ENCODE data around the gene EIF2S1.
"Not testable (repeated sequence)": the region's sequence is repeated elsewhere in the genome, so short reads cannot be mapped to it uniquely, and the experiment has no call there.

EIF2S1 gene

DNA sequence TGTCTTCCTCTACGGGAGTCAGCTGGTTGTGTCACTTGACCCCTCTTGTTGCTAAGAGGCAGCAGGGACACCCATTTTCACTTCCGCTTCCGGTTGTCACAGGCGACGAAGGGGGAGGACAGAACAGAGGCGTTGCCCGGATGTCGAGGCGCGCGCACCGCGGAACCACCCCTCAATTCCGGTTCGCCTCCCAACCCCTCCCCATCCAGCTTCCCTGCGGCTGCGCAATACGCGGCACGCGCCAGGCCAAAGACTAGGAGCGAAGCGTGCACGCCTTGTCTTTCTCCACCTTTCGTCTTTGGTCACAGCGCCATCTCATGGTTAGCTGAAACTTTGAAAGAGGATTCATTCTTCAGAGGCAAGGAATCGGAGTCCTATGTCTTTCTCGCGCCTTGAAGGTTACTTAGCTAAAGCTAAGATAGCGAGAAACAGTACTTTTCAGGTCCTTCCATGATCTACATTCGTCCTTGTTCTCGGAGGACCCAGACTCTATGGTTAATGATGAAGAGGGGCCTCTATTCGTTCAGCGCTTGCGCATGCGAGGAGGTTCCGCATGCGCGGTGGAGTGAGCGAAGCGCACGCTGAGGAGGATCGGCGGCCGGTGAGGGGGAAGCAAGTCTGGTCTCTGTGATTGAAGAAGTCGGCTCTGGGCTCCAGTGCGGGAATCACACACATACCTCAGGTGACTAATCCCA, at the start of gene EIF2S1, which contains the start of gene ATP6V1D:
Gene EIF2S1, plus strand, starts transcription at position 554 of the 695 bp plus-strand sequence. CDS start 4,440 bp downstream, outside the sequence.
Gene ATP6V1D, minus strand, starts transcription at position 30 of the 695 bp plus-strand sequence. CDS start 106 bp downstream, outside the sequence.
- DNase-seq, result peak; percentile 99

- DNase-seq, result no peak
These were observed 48.3 kb upstream of the EIF2S1 start for GRCh38 chr14:67311868-67312267.

DNA sequence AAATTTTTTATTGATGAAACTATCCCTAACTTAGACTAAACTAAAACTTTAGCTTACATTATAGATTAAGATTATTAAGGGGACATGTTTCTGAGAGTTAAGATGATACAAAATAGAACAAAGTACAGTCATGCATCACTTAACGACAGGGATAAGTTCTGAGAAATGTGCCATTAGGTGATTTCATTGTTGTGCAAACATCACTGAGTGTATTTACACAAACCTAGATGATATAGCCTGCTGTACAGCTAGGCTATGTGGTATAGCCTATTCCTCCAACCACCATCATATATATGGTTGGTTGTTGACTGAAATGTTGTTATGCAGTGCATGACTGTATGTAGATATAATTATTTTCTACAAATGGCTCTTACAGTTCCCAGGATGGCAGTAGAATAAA, 47.0 kb upstream of the EIF2S1 start:
- DNase-seq, result no peak

GRCh38 chr14:67317822-67318221, 42.3 kb upstream of the EIF2S1 start:
- DNase-seq, result no peak

- no peak for DNase-seq
These were observed 41.0 kb upstream of the EIF2S1 start for GRCh38 chr14:67319142-67319541.

- not testable (repeated sequence) for DNase-seq
These were observed 30.5 kb upstream of the EIF2S1 start for GRCh38 chr14:67329666-67330065.

DNA sequence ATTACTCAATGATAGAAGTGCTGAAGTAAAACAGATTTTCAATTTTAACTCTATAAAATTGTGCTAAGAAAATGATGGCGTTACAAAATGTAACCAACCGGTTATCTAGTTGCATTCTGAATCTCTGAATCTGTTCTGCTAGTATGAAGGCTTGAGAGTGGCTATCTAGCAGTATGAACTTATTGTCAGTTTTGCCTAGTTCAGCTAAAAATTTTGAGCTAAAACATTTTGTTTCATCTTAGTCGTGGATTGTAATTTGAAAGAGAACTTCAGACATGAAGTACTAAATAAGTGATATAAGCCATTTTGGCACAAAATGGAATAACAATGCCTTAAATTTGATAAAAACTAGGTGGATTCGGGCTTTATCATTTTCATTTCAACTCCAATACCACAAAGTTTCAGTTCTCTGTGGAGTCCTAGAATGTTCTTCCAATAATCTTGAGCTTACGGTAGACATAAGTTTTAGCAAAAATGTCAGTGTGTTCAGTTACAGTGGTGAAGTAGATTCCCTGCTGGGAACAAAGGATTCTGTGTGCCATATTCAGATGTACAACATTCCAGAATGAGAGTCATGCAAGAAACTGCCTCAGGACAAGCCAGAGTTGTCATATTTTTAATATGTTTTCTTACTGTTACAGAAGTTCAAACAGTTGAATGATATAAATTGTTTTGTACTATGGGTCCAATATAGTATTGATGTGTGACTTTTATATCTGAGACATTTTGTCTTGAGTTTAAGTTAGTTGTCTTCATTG, 28.6 kb upstream of the EIF2S1 start:
- no peak for DNase-seq

DNA sequence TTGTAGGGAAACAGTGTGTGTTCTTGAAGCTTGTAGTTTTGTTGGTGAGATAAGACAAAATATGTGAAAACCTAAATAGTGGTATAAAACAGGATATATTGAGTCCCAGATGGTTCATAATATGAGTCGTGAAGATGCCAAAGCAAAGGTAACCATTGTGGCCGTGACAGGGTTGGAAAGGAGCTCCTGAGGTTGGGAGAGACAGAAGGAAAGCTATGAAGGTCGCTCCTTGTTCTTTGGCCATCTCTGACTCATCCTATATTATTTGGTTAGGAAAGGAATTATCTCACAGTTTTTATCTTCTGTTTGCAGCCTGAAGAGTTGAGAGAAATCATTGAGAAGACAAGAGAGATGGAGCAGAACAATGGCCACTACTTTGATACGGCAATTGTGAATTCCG, 27.7 kb upstream of the EIF2S1 start:
- DNase-seq, result no peak

GRCh38 chr14:67335781-67336180, 24.3 kb upstream of the EIF2S1 start:
- DNase-seq, result no peak

GRCh38 chr14:67341231-67341630, 18.9 kb upstream of the EIF2S1 start:
- not testable (repeated sequence) for DNase-seq

DNA sequence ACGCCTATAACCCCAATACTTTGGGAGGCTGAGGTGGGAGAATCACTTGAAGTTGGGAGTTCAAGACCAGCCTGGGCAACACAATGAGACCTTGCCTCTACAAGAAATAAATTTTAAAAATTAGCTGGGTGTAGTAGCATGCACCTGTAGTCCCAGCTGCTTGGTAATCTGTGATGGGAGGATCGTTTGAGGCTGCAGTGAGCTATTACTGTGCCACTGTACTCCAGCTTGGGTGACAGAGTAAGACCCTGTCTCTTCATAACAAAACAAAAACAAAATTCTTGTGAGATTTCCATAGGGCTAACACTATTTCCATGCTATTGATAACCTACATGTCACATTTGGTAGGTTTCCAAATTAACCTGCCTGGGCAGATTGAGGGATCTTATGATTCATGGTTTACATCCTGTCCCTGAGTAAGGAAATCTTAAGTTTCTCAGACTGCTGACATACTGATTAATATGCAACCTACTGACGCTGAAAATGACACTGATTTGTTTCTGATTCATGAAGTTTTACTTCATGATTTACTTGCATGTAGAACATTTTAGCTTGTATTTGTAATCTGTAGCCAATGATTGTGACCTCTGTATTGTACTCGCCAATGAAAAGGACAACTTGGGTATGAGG, 16.4 kb upstream of the EIF2S1 start:
- no peak for DNase-seq

DNA sequence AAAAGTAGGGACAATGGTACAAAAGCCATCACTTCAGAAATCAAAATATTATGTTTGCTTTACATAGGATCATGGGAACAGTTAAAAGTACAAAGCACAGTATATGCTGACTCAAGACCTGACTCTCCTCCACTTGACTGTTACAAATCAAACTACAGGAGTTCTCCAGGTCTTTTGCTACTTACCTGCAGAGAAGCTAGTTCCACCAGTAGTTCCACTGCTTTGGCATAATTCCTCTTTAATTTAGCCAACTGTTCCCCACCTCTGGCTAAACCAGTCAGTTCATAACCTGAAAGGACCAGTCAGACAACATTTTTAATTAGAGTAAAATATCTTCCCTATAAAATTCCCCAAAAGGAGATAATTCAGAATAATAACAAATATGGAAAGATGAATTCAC, 14.5 kb upstream of the EIF2S1 start:
- no peak for DNase-seq

GRCh38 chr14:67352055-67352454, 8.1 kb upstream of the EIF2S1 start:
- no peak for DNase-seq

DNA sequence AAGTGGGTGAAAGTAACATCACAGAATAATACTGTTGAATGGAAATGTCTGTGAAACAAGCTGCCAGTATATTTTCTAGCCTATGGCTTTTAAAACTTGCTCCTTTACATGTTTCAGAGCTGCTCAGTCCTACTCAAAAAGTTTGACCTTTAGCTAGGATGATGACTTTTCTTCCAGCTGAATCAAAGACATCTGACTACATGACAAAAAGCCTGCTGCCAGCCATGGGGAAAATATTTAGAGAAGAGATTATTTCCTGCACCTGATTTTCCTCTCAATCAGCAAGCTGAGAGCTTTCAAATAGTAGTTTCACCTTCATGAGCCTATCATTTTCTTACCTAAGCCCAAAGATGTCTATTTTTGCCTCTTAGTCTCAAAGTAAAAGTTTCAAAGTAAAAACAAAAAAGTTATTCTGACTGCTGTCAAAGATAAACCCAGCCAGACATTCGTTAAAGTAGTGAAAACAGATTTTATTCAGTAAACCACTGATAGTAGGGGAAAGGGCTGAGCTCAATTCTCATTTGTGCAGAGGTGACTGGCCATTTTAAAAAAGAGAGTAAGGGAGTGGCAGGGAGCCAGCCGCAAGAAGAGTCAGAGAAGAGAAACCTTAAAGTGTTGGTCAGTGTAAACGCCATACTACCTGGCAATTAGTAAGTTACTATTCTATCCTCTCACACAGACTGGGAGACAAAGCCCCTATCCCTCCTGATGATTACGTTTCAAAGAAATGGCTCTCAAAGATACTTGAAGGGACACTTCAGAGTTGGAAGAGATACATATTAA, 2.8 kb upstream of the EIF2S1 start:
- no peak for DNase-seq

GRCh38 chr14:67357969-67358354, 2.2 kb upstream of the EIF2S1 start:
- DNase-seq, result no peak

DNA sequence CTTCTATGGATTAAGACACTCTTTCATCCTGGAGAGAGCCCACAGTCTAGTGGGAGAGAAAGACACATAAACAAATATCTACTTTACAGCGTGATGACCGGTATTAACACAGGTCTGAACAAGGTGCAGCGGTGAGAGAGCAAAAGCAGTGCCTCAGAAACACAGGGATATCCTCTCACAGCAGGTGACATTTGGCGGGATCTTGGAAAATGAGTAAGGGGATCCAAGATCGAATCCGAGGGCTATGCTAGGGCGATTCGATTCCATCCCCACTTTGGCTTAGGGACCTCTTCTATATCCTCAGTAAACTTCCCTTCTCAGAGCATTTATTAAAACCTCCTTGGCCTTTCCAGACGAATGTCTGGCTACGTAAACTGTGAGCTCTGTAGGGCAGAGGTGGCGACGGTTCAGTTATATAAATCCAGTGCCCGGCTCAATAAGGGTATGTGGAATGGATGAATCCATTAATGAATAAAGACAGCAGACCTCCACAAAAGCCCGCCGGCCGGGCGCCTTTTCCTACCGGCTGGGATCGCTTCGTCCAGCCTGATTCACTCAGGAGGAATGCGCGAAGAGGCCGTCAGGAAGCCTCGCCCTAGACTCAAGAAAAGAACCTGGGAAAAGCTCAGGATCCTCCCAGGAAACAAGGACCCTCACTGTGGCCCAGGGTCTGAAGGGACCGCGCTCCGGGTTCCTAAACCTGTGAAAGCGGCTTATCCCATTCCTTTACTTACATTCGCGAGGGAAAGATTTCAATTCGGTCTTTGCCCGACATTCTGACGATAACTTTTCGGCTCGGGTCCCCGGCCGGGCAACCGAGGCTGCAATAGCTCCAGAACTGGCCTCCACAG, 979 bp upstream of the EIF2S1 start:
- DNase-seq, result no peak

DNA sequence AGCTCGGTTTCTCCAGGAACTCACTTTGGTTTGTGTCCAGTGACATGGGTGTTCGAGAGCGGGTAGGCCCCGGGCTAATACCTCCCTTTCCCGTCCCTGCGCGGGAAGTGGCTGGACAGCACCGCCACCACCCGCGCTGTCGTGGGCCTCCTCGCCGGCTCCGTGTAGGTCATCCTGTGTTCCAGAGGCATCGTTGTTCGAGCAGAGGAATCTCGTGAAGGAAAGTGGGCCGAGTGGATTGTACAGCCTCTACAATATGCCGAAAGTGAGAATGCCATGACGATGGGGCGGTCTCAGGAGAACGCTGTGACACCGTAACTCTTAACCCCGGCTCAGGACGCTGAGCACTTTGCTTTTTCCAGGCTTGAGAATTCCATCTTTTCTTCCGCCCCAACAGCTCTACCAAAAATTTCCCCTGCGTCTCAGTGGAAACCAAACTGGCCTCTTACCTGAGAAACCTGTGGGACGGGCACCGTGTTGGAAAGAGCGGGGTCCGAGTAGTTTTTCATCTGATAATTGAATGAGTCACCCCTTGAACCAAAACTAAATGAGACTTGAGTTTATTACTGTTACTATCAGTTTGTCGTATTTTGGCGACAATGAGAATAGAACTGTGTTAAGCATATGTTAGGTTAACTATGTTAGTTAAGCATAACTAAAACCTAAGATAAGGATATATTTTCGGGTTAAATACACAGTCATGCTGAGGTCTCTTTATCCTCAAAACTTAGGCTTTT, 510 bp downstream of the EIF2S1 start:
- DNase-seq, result peak; percentile 34 to 38

DNA sequence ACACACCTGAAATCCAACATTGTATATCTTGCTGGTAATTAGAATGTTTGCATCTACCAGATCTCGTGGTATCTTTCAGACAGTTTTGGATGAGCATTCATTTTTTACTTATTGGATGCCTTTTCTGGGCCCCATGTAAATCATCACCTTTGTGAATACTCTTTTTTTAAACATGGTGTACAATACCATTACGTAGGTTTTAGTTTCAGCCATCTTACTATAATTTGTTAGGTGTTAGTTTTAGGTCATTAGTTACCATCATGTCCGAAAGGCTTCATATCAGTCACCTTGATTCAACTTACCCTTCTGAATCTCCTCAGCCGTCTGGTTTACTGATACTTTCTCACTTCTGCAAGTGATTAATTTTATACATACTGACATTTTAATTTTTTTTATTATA, 5.3 kb downstream of the EIF2S1 start:
- DNase-seq, result no peak

- no peak for DNase-seq
These were observed 10.7 kb downstream of the EIF2S1 start for GRCh38 chr14:67370830-67371229.

GRCh38 chr14:67371247-67372148, 11.4 kb downstream of the EIF2S1 start:
- DNase-seq, result no peak

All from activated CD4-positive, alpha-beta T cell treated with anti-CD3 and anti-CD28 coated beads, Interleukin-2, amount 50 U/mL, for 4 hours (primary cell).